SJCRH30 (cell line): ENCODE data around the gene TCEANC. TPM values are rescaled to one million over a fixed set of nuclear protein-coding genes. Genes with fewer than 3 reads are reported as not detected.

Source experiments
- DNase-seq, 2 experiments: peaks; one replicate each; pipeline ENCODE4 v3.0.0-alpha.2; 2015 to 2020
- H3K27ac ChIP-seq: fragments of 250-450 bp; sonication (Bioruptor Pico); 2 replicates; pipeline ENCODE4 v1.5.1; 2020; ENCODE audit warnings: mild to moderate bottlenecking, moderate library complexity
- H3K27me3 ChIP-seq: fragments of 250-450 bp; sonication (Bioruptor Pico); 2 replicates; pipeline ENCODE4 v1.5.1; 2020; ENCODE audit warnings: mild to moderate bottlenecking, moderate library complexity
- H3K36me3 ChIP-seq: fragments of 250-450 bp; sonication (Bioruptor Pico); 2 replicates; pipeline ENCODE4 v1.5.1; 2020; ENCODE audit warnings: mild to moderate bottlenecking, moderate library complexity
- H3K4me1 ChIP-seq: fragments of 250-450 bp; sonication (Bioruptor Pico); 2 replicates; pipeline ENCODE4 v1.5.1; 2020; ENCODE audit warnings: mild to moderate bottlenecking, moderate library complexity
- H3K4me3 ChIP-seq: fragments of 250-450 bp; sonication (Bioruptor Pico); 2 replicates; pipeline ENCODE4 v1.5.1; 2020; ENCODE audit warnings: mild to moderate bottlenecking, moderate library complexity
- H3K9me3 ChIP-seq: fragments of 250-450 bp; sonication (Bioruptor Pico); replicated peaks from 2 replicates; pipeline ENCODE4 v1.5.1; 2020; ENCODE audit warnings: mild to moderate bottlenecking, moderate library complexity
- total RNA-seq: library from RNA; depleted of rRNA; stranded (reverse); fragments of >200 nt; shearing (Covaris generic); gene quantifications from 2 replicates; pipeline ENCODE4 v1.2.3, GENCODE V29; 2014

Gene TCEANC
- total RNA-seq, 1 experiment from 2014 or later = 3.0 TPM

DNA sequence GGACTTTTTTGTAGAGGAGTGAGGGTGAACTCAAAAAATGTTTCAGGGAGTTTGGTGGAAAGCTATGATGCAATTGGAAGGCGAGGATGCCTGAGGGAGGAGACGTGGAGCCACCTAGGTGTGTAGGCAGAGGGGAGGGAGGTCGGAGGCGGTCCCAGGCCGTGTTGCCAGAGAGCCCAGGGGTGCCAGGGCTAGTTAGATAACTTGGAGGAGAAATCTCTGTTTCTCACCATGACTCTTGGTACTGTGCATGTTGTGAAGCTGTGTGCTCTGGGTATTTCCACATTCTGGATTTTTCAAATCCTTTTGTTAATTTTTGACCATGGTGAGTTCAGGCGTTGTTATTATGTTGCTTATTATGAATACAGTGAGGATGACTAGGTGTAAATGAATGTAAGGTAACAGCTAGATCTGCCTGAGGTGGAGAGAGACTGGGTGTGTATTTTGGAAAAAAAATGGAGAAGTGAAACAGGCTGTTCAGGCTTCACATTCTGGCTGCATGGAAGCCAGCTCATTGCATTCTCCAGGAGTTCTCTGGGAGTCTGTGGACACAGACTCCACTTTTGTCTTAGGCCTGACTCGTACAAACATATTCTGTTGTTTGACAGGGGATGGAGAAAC, 40.5 kb downstream of the TCEANC start:
- Histone ChIP-seq H3K9me3 (no peaks in the 10 kb centered on the region), H3K36me3 (peaks cover 5% of the 10 kb centered on the region; the same call in 1 of the 2 replicates), H3K27me3 (no peaks in the 10 kb centered on the region), H3K4me1 (peaks cover 29% of the 10 kb centered on the region), H3K27ac (peak overlapping the region; percentile 40; the same call in 1 of the 2 replicates), H3K4me3 (no peak overlapping the region)
- no peak for DNase-seq

DNA sequence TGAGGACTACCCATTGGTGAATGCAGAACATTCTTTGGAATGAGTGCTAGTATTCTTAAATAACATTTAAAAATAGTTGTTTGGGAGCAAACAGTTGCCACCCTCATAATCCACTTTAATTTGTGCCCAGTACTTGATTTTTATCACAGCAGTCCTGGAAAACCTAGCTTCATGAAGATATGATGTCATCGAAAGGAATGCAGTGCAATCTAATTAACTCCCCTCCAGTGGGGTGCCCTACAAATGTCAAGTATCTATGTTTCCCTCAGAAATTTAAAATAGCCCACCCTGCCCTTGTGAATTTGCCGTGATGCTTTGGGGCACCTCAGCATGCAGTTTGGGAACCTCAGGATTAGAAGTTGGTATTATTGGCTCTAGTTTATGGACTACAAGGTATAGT, 41.4 kb downstream of the TCEANC start:
- no peaks in the 10 kb centered on the region for H3K9me3 ChIP-seq
- H3K4me3 ChIP-seq = no peak overlapping the region
- H3K27ac ChIP-seq = peak overlapping the region; percentile 40; the same call in 1 of the 2 replicates
- peaks cover 29% of the 10 kb centered on the region for H3K4me1 ChIP-seq
- no peaks in the 10 kb centered on the region for H3K27me3 ChIP-seq
- DNase-seq = no peak
- peaks cover 9% of the 10 kb centered on the region; the same call in 1 of the 2 replicates for H3K36me3 ChIP-seq

- Histone ChIP-seq H3K9me3 (no peaks in the 10 kb centered on the region), H3K36me3 (peaks cover 9% of the 10 kb centered on the region; the same call in 1 of the 2 replicates), H3K27me3 (no peaks in the 10 kb centered on the region), H3K4me3 (no peak overlapping the region), H3K27ac (peak overlapping the region; percentile 40; the same call in 1 of the 2 replicates), H3K4me1 (peaks cover 29% of the 10 kb centered on the region)
- DNase-seq = no peak
Measured at GRCh38 chrX:13694983-13695382, 42.0 kb downstream of the TCEANC start.

DNA sequence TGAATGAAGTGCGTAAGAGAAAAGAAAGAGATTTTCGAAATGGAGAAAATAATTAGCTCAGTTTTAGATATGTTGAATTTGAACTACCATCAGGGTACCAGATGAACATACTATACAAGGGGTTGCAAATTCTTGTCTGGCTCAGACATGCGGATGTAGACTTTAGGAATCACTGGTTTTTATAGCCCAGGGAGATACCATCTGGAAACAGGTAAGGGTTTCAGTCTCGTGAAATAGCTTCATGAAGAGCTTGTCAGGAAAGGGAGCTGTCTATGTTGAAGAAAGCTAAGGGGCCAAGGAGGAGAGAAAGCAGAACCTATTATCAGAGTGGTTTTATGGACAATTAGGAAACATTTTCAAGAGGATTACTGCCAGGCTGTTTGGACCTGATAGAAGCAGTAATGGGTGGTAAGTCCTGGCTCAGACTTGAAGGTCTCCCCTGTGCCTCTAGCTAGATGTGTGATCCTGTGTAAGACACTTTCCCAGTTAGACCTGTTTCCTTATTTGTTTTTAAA, 42.7 kb downstream of the TCEANC start:
- no peak for DNase-seq
- H3K27me3 ChIP-seq = no peaks in the 10 kb centered on the region
- H3K36me3 ChIP-seq = peaks cover 9% of the 10 kb centered on the region; the same call in 1 of the 2 replicates
- H3K4me3 ChIP-seq = no peak overlapping the region
- peaks cover 26% of the 10 kb centered on the region for H3K4me1 ChIP-seq
- H3K27ac ChIP-seq = no peak overlapping the region
- no peaks in the 10 kb centered on the region for H3K9me3 ChIP-seq

DNA sequence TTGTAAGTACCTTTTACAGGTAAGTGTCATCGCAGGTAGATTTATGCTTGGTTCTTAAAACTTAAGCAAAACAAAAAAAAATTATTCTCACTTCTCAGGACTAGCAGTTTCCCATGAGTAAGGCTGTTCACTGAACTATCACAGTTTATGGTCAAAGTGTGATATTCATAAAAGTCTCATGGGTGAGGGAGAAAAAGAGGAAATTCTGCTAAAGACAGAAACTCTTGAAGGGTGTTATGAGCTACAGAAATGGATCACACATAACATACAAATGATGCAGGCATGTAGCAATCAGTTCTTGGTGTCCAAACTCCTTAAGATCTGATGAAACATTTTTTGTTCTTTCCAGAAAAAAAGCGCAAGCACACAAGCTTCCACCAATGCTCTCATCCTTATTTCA, 44.5 kb downstream of the TCEANC start:
- Histone ChIP-seq H3K4me3 (no peak overlapping the region), H3K27me3 (no peaks in the 10 kb centered on the region), H3K4me1 (peaks cover 24% of the 10 kb centered on the region), H3K9me3 (no peaks in the 10 kb centered on the region), H3K36me3 (peaks cover 9% of the 10 kb centered on the region; the same call in 1 of the 2 replicates), H3K27ac (no peak overlapping the region)
- no peak for DNase-seq

GRCh38 chrX:13697976-13698375, 45.0 kb downstream of the TCEANC start:
- H3K27me3 ChIP-seq = no peaks in the 10 kb centered on the region
- no peak for DNase-seq
- no peak overlapping the region for H3K27ac ChIP-seq

DNA sequence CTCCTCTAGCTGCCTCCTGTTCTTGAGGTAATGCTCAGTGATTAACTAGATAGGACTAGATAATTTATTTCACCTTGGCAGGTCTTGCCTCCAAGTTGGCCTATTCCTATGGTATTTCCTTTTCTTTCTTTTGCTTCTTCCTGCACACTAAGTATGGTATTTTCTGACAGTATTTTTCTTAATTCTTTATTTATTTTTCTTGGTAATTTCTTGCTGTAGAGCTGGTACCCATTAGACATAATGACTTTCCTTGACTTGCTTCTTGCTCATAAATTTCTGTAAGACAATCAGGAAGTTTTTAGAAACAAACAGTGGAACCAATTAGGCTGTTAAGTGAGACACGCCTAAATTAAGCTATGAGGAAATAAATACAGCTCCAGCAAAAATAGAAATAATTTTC, 45.5 kb downstream of the TCEANC start:
- Histone ChIP-seq H3K27ac (no peak overlapping the region), H3K36me3 (peaks cover 9% of the 10 kb centered on the region; the same call in 1 of the 2 replicates), H3K4me3 (no peak overlapping the region), H3K9me3 (no peaks in the 10 kb centered on the region), H3K27me3 (no peaks in the 10 kb centered on the region), H3K4me1 (peaks cover 15% of the 10 kb centered on the region)
- DNase-seq = no peak

More at GRCh38 chrX:13697976-13698375, 45.0 kb downstream of the TCEANC start:
- Histone ChIP-seq H3K4me3 (no peak overlapping the region), H3K9me3 (no peaks in the 10 kb centered on the region), H3K4me1 (peaks cover 19% of the 10 kb centered on the region), H3K36me3 (peaks cover 9% of the 10 kb centered on the region; the same call in 1 of the 2 replicates)

GRCh38 chrX:13699183-13699826, 46.4 kb downstream of the TCEANC start:
- no peak overlapping the region for H3K27ac ChIP-seq
- H3K4me1 ChIP-seq = peaks cover 6% of the 10 kb centered on the region
- H3K27me3 ChIP-seq = no peaks in the 10 kb centered on the region
- peaks cover 15% of the 10 kb centered on the region for H3K36me3 ChIP-seq
- H3K4me3 ChIP-seq = no peak overlapping the region
- DNase-seq = no peak
- no peaks in the 10 kb centered on the region for H3K9me3 ChIP-seq

DNA sequence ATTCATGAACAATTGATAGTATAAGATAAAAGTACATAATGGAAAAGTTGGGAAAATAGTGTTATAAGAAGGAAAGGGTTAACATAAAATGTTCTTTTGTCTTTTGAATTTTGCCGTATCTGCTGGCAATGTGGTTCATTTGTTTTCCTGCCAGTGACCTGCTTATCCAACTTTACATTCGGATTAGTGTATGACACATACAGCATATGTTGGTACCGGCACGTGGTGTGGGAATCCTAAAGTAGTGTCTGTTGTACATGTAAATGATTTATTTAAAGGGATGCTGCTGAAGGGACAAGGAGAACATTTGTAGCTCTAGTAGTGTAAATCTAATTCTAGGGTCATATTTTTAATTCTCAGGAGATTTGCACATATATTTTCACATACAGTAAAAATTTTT, 47.4 kb downstream of the TCEANC start:
- H3K4me1 ChIP-seq = no peaks in the 10 kb centered on the region
- no peak overlapping the region for H3K27ac ChIP-seq
- no peaks in the 10 kb centered on the region for H3K9me3 ChIP-seq
- DNase-seq = no peak
- H3K4me3 ChIP-seq = no peak overlapping the region
- no peaks in the 10 kb centered on the region for H3K27me3 ChIP-seq
- peaks cover 15% of the 10 kb centered on the region for H3K36me3 ChIP-seq

GRCh38 chrX:13702111-13702789, 49.3 kb downstream of the TCEANC start:
- H3K4me1 ChIP-seq = no peaks in the 10 kb centered on the region
- no peaks in the 10 kb centered on the region for H3K9me3 ChIP-seq
- H3K4me3 ChIP-seq = no peak overlapping the region
- H3K27ac ChIP-seq = no peak overlapping the region
- H3K36me3 ChIP-seq = peaks cover 28% of the 10 kb centered on the region
- DNase-seq = no peak
- H3K27me3 ChIP-seq = no peaks in the 10 kb centered on the region

- H3K36me3 ChIP-seq = peaks cover 32% of the 10 kb centered on the region
- H3K27ac ChIP-seq = no peak overlapping the region
- H3K9me3 ChIP-seq = no peaks in the 10 kb centered on the region
- DNase-seq = no peak
- H3K4me3 ChIP-seq = no peak overlapping the region
- no peaks in the 10 kb centered on the region for H3K27me3 ChIP-seq
- H3K4me1 ChIP-seq = no peaks in the 10 kb centered on the region
Measured at GRCh38 chrX:13703135-13703534, 50.2 kb downstream of the TCEANC start.

GRCh38 chrX:13703589-13703988, 50.6 kb downstream of the TCEANC start:
- Histone ChIP-seq H3K4me3 (no peak overlapping the region), H3K27ac (no peak overlapping the region), H3K9me3 (no peaks in the 10 kb centered on the region), H3K36me3 (peaks cover 30% of the 10 kb centered on the region), H3K4me1 (no peaks in the 10 kb centered on the region), H3K27me3 (no peaks in the 10 kb centered on the region)
- no peak for DNase-seq

GRCh38 chrX:13711141-13711540, 58.2 kb downstream of the TCEANC start:
- H3K36me3 ChIP-seq = peaks cover 64% of the 10 kb centered on the region
- H3K27ac ChIP-seq = no peak overlapping the region
- no peaks in the 10 kb centered on the region for H3K9me3 ChIP-seq
- H3K4me1 ChIP-seq = no peaks in the 10 kb centered on the region
- DNase-seq = no peak
- H3K4me3 ChIP-seq = no peak overlapping the region
- no peaks in the 10 kb centered on the region for H3K27me3 ChIP-seq
